AG04449 (cell line): Measurements from ENCODE around the gene TRAK1.

Experiments used
- CTCF ChIA-PET: fragments of 350-600 bp; formaldehyde crosslinking; extraction: SDS; loops from one replicate; lab custom pipeline; 2021; ENCODE audit warnings: antibody characterized with exemption; lab: Yijun Ruan, JAX
- POLR2A ChIA-PET: fragments of 400-600, 350-600 bp; formaldehyde crosslinking; extraction: SDS; loops from one replicate; lab custom pipeline; 2020; ENCODE audit warnings: antibody characterized with exemption, inconsistent platforms; lab: Yijun Ruan, JAX
- DNase-seq: peaks from one replicate; pipeline ENCODE4 v3.0.0-alpha.2; 2010; ENCODE audit warnings: low read depth, low spot score
- H3K4me3 ChIP-seq: 2 replicates; pipeline ENCODE4 v1.5.1; 2011; ENCODE audit warnings: low read depth, mild to moderate bottlenecking, control low read depth, low read length
- CTCF ChIP-seq: IDR thresholded peaks from one replicate; pipeline ENCODE4 v1.5.1; 2011; ENCODE audit warnings: mild to moderate bottlenecking, moderate library complexity, low read length, control low read depth, inconsistent platforms; ENCODE audit not compliant: insufficient read depth; ENCODE audit errors: missing control alignments

The TRAK1 gene

DNA sequence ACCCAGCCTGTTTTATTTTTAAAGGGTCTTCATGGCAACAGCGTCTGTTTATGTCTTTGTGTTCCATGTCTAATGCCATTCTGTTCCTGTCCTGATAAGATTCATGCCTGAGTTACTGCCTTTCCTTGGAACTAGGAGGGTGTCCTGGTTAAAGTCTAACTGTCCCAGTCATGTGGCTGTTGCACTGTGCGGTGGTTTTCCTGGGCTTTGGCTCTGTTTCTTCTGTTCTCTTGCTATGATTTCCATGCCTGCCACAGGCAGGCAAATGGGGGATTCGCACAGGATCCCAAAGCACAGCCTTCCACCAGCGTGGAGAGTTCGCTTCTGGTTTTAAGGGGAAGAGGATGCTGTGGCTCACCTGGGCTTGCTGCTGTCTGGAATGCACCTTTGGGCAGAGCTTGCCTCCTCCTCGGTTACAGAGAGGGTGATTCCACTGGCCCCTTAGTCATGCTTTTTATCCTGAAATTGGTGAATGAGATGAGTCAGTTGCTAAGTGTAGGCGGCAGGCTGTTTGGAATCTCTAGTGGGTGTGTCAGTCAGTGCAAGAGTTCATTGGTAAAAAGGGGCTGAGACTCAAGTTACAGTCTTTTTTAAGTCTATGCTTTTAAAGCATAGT is 88.1 kb downstream of the TRAK1 start:
- DNase-seq, result peak; percentile 67
- CTCF ChIA-PET, result interaction anchor here (0.7 to 8.2 kb wide), 6 partner anchors 12 to 284 kb away, joined by 3 to 94 read pairs (median 4); no protein-coding TSS in a partner anchor
- POLR2A ChIA-PET, result interaction anchor here (0.7 kb wide), 2 partner anchors 18 to 1726 kb away, joined by 3 to 4 read pairs; no protein-coding TSS in a partner anchor
- no peak for TF ChIP-seq CTCF
- no peak overlapping the region for H3K4me3 ChIP-seq

DNA sequence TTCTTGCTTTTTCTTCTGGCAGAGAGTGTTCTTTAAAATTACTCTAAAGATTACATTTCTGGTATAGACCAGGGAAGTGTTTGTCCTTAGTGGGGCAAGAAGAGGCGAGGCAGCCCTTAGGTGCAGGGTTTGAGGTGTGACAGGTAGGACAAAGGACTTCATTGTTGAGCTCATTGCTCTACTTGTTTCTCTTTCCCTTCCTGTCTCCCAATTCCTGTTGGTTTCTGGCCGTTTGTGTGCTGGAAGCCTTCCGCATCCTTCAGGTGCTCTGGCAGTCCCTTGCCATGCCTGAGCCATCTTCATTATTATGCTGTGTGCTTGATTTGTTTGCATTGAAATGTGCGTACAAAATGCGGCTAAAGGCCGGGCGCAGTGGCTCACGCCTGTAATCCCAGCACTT is 89.7 kb downstream of the TRAK1 start:
- no peak for TF ChIP-seq CTCF
- no peak overlapping the region for H3K4me3 ChIP-seq
- ChIA-PET CTCF (interaction anchor here (1.2 to 8.2 kb wide), 2 partner anchors 10 to 64 kb away, joined by 3 to 94 read pairs; no protein-coding TSS in a partner anchor), POLR2A (no interaction called here)
- DNase-seq, result no peak

GRCh38 chr3:42182555-42182954 is 91.4 kb downstream of the TRAK1 start:
- POLR2A ChIA-PET, result no interaction called here
- no peak overlapping the region for H3K4me3 ChIP-seq
- no peak for DNase-seq
- no peak for TF ChIP-seq CTCF
- CTCF ChIA-PET, result interaction anchor here (0.9 to 10.9 kb wide), 5 partner anchors 9 to 285 kb away, joined by 3 to 94 read pairs (median 32); no protein-coding TSS in a partner anchor

- no peak for TF ChIP-seq CTCF
- H3K4me3 ChIP-seq, result no peak overlapping the region
- ChIA-PET CTCF (interaction anchor here (1.1 to 10.9 kb wide), 6 partner anchors 8 to 287 kb away, joined by 3 to 94 read pairs (median 18); no protein-coding TSS in a partner anchor), POLR2A (no interaction called here)
- DNase-seq, result no peak
These were observed 93.0 kb downstream of the TRAK1 start for GRCh38 chr3:42183991-42184632.

DNA sequence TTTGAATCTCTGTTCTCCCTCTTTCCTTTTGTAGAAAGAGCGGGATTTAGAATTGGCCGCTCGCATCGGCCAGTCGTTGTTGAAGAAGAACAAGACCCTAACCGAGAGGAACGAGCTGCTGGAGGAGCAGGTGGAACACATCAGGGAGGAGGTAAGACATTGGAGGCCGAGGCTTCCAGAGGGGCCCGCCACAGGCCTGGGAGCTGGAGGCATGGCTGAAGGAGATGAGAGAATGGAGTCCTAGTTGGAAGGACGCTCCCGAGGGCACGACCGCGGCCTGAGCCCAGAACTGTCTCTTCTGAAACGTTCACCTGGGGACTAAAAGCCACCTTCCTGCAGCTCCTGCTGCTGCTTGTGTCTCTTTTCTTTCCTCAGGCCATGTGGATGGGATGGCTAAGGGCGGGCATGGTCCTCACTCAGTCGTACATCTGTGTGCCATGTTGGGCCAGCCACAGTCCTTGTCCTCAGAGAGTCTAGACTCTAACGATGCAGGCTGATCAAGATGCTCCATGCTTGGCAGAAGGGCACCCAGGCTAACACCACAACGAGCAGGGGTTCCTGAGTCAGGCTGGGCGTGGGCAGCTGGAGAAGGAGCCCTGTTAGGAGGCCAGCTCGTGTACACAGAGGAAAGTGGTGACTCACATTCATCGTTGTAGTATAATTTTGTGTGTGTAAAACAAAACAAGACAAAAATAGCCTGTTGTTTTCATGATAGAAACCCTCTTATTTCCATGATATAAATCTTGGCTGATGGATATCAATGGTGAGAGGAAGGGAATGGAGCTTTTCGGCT is 93.7 kb downstream of the TRAK1 start:
- DNase-seq, result no peak
- H3K4me3 ChIP-seq, result no peak overlapping the region
- POLR2A ChIA-PET, result interaction anchor here (0.6 kb wide), 1 partner anchor 25 kb away, joined by 4 read pairs; no protein-coding TSS in a partner anchor
- no peak for TF ChIP-seq CTCF
- CTCF ChIA-PET, result interaction anchor here (1.1 to 10.9 kb wide), 9 partner anchors 7 to 288 kb away, joined by 3 to 94 read pairs (median 6); no protein-coding TSS in a partner anchor
